GM19239 (cell line): ENCODE results near the gene LSM10.

Experiments
- DNase-seq: peaks from one replicate; pipeline ENCODE4 v3.0.0; 2011; ENCODE audit warnings: low spot score; ENCODE audit not compliant: insufficient read length
- FAIRE-seq: peaks from 2 replicates; lab custom pipeline; 2011; peaks lifted over from hg19 to GRCh38; lab: Jason Lieb, UNC

The LSM10 gene

GRCh38 chr1:36397378-36398230, at the start of gene LSM10:
TSS of gene LSM10 (minus strand) at chr1:36397908. CDS start at chr1:36394129, 3,779 bp downstream.
- FAIRE-seq (peak; percentile 89), DNase-seq (peak; percentile 84)

DNA sequence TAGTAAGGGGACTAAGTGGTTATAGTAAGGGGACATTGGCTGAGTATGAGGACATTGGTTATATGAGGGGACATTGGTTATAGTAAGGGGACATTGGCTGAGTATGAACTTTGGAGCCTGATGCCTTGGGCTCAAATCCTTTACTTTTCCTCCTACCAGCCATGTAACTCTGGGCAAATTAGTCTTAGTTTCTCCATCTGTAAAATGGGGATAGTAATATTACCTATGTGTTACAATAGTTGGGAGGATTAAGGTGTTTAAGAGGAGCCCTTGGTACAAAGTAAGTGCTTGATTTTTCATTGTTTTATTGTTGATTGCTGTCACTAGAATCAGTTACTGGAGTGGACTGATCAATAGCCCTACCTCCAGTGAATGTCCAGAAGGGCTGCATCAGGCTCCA, 49.7 kb upstream of the LSM10 start:
- DNase-seq (no peak), FAIRE-seq (no peak)

GRCh38 chr1:36446746-36447145, 49.0 kb upstream of the LSM10 start:
- DNase-seq (no peak), FAIRE-seq (no peak)

DNA sequence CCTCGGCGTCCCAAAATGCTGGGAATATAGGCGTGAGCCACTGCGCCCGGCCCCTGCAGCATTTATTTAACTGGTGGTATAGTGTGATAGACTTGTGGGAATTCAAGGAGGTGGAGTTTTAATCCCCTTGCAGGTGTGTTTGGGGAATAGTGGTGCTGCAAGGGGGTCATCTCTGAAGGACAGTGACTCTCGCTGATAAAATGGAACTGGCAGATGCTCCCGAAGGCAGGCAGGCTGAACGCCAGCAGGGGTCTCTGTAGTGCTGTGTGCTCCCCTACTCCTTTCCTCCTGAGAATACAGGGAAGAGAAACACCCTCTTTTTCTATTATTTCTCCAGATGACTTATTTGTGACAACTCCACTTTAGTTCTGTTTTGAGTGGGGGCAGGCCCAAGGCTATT, 48.6 kb upstream of the LSM10 start:
- FAIRE-seq (peak; percentile 39), DNase-seq (no peak)

DNA sequence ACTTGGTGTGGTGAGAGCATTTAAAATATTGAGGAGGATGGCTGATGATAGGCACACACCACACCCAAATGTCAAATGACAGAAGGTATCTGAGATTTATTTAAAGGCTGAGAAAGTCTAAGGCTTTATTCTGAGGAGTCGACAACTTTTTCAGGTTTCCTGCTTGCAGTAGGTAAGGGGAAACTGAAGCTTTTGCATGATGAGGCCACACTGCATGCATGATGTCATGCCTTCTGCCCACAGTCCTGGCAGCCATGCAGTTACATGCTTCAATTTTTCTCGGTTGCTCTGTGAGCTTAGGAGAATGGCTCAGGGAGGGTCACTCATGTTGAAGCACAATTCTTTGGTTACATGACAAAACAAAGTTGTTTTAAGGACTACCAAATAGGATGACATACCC, 45.6 kb upstream of the LSM10 start:
- FAIRE-seq (no peak), DNase-seq (no peak)

GRCh38 chr1:36442337-36442736, 44.6 kb upstream of the LSM10 start:
- no peak for DNase-seq

DNA sequence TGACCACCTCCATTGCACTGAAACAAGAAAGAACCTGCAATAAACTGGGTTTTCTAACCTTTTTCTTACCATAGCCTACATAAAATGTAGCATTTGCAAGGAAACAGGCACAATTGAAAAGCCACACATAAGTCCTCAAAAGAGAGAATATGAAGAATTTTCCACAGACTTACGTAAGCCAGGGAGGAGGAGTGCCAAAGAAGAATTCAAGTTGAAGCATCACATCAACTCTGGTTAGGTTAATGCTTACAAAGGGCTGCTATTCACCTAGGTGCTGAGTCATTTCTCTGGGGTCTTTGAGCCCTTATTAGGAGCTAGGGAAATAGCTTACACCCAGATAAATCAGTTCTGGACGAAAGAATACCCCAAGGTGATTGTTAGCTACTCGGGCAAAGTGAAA, 42.9 kb upstream of the LSM10 start:
- DNase-seq (no peak), FAIRE-seq (no peak)

More at GRCh38 chr1:36442337-36442736, 44.6 kb upstream of the LSM10 start:
- no peak for FAIRE-seq

DNA sequence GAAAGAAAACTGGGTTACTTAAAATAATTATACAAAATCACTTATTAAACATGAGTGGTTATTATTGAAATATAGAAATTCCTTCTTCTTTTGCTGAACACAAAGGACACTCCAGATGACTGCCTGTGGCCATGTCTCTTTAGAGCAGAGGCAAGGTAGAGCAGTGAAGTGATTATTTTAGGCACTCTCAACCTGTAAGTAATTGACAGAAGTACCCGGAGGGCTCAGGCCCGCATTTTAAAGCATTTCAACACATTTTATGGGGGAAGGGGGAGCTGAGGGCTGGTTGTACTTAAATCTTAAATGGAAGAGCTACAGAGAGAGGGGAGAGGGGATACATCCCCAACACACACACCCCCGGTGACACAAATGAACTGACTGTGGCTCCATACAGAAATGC, 42.3 kb upstream of the LSM10 start:
- no peak for DNase-seq
- no peak for FAIRE-seq

DNA sequence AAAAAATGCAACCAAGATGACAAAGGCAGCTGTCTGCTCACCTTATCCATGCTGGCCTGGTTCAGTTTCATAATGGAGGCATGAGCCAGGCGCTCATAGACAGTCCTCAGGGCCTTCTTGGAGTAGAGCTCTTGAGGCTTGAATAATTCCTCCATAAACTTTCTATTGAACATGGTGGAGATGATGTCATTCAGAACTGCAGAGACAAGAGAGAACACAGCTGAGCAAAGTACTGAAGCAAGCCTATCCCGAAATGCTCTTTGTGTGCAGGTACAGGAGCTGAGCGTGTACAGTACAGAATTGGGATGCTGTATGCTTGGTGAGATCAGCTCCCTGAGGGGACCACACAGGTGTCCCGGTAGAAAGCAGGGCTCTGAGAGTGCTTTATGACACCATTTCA, 41.0 kb upstream of the LSM10 start:
- FAIRE-seq (no peak), DNase-seq (no peak)

DNA sequence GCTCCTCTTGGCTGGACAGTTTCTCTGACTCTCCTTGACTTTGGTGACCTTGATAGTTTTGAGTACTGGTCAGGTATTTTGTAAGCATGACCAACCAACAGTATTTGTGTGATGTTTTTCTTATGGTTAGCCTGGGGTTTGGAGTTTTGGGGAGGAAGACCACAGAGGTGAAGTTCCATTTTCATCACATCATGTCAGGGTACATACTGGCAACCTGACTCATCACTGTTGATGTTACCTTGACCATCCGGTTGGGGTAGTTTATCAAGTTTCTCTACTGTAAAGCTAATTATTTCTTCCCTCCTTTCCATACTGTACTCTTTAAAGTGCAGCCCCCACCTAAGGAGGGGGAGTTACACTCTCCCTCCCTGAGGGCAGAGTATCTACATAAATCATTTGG, 39.1 kb upstream of the LSM10 start:
- no peak for FAIRE-seq
- DNase-seq: no peak

- no peak for FAIRE-seq
- DNase-seq: no peak
Measured at GRCh38 chr1:36433102-36433501, 35.4 kb upstream of the LSM10 start.

DNA sequence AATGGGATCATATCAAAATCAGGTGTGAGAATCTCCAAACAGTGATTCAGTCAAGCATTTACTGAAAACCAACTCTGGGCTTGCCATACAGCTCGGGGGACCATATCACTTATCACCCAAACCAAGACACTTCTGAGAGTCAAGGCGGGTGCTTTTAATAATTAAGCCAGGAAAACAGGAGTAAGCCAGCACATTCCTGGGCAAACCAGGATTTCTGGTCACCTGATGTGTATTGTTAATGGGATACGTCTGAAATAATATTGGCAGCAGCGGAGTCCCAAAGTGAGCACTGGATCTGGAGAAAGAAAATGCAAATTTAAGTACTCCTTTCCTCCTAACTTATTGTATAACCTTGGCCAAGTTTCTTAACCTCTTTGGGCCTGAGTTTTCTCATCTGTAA, 34.9 kb upstream of the LSM10 start:
- no peak for DNase-seq
- FAIRE-seq: peak; percentile 8

DNA sequence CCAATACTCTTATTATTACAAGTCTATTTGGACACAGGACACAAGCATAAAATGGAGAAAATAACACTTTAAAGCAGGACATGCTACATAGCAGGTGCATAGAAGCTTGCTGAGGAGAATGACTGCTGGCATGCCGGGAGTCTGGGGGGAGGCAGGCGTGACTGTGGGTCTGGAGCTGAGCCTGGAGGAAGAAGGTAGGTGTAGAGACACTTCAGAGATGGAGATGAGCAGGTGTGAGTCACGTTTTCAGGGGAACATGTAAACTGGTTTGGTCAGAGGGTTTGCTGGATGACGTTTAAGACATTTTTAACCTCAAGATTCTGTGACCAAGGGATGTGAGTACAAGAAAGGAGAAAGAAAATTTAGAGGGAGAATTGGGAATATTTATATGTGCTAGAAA, 28.1 kb upstream of the LSM10 start:
- FAIRE-seq (no peak), DNase-seq (no peak)

DNA sequence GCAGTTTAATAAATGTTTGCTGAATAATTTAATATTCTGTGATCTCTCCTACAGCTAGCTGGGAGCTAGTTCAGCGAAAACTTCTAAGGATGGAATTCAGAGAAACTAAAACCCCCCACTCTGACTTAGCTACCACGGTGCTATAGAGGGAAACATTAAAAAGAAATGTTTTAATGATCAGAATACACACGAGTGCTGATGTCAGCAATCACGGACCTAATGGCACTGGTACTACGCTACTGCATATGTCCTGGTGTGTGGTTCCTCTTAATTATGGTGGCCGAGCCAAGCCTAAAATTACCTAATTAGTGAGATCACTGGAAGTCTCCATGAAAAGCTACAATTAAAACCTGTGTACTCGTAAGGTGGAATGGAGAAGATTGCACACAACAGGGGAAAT, 23.9 kb upstream of the LSM10 start:
- DNase-seq: no peak
- no peak for FAIRE-seq

- FAIRE-seq (peak; percentile 95), DNase-seq (peak; percentile 82)
Measured at GRCh38 chr1:36420836-36421317, 23.2 kb upstream of the LSM10 start.

GRCh38 chr1:36420409-36420808, 22.7 kb upstream of the LSM10 start:
- no peak for FAIRE-seq
- no peak for DNase-seq

GRCh38 chr1:36419569-36419968, 21.9 kb upstream of the LSM10 start:
- FAIRE-seq (no peak), DNase-seq (no peak)

DNA sequence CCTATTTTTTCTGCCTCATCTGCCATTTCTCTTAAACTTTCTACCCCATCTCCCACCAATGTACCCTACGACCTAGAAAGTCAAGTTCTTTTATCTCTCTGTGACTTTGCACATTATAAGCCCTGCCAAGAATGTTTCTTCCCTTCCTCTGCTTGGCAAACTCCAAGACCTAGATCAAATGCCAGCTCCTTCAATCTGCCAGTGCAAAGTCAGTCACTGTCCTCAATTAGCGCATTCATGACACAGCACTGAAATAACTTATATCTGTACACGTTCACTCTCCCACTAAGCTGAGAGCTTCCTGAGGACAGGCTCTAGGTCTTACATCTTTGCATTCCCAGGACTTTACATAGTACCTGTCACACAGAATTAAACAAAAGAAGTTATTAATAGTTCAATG, 21.4 kb upstream of the LSM10 start:
- DNase-seq (no peak), FAIRE-seq (no peak)

DNA sequence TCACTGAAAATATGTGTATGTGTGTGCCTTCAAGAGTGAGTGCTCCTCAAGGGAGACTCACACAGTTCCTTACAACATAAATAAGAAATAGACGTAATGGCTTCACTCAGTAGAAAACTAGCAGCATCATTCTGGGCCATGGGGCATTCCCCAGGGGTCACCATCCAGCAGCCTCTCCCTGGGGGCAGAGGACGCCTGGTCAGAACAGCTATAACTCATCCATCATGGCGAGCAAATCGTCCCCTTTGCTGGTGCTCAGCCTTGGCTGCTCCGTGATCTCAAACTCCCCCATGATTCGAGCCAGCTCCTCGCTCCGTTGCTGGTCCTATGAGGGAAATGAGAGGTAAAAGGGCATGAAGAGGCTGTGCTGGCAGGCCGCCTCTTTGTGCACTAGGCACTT, 20.2 kb upstream of the LSM10 start:
- no peak for FAIRE-seq
- no peak for DNase-seq

DNA sequence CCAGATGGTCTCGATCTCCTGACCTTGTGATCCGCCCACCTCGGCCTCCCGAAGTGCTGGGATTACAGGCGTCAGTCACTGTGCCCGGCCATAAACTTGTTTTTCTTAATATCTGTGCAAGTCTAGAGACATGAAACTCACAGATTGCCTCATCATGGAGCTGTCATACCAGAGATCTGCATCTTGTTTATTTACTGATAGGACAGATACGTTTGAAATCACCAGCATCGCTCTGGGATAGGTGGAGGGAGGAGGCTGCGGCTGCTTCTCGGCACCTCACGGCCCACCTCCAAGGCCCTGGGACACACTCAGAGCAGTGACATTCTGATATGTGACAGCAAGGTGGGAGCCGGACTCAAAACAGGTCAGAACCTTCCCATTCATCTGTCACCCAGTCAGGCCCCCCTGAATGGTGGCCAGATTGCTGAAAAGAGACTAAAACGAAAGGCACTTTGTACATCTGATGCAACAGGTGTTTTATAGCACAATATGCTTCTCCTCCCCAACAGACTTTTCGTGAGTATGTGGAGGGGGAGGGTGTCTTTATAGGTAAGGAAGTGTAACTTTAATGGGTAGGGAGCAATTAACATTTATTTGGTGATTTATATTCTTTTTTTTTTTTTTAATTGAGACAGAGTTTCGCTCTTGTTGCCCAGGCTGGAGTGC, 18.1 kb upstream of the LSM10 start:
- DNase-seq (no peak), FAIRE-seq (no peak)

DNA sequence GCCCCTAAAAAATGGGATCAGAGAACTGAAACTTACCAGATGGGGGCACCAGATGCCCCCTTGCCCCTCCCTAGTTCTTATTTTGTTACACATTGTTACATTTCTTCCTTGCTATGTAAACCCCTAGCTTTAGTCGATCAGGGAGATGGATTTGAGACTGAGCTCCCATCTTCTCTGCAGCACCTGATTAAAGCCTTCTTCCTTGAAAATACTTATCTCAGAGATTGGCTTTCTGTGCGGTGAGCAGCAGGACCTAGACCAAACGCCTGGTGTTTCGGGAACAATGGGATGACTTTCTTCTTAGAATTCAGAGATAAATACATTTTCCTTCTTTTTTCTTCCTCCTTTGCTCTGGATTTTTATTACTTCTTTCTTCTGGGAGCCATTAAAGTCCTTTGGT, 16.7 kb upstream of the LSM10 start:
- DNase-seq (no peak), FAIRE-seq (no peak)
